GM23338 (cell line): ENCODE results near the gene KRTAP19-2. TPM values are rescaled to one million over a fixed set of nuclear protein-coding genes. Genes with fewer than 3 reads are reported as not detected.

Source experiments
- ATAC-seq: fragments of 200-7000 bp; cut with Tn5 transposase; 3 replicates; pipeline ENCODE4 v1.9.1; 2020
- DNase-seq: peaks from one replicate; pipeline ENCODE4 v3.0.0-alpha.2; 2015; ENCODE audit warnings: low spot score
- H2AFZ ChIP-seq: fragments of 200-600 bp; sonication (generic); 2 replicates; pipeline ENCODE4 v1.8.0; 2016; ENCODE audit warnings: antibody characterized with exemption, mild to moderate bottlenecking, moderate library complexity
- H3F3A ChIP-seq: fragments of 200-600 bp; sonication (generic); replicated peaks from 2 replicates; pipeline ENCODE4 v1.8.0; 2017; ENCODE audit warnings: antibody characterized with exemption, mixed run types, low read depth
- H3K27ac ChIP-seq: fragments of 200-600 bp; sonication (generic); 2 replicates; pipeline ENCODE4 v1.6.1; 2016; ENCODE audit warnings: low read depth
- H3K27me3 ChIP-seq: fragments of 200-600 bp; sonication (generic); 2 replicates; pipeline ENCODE4 v1.8.0; 2016; ENCODE audit warnings: mild to moderate bottlenecking, mixed run types, moderate library complexity; ENCODE audit not compliant: insufficient read depth
- H3K36me3 ChIP-seq: fragments of 200-600 bp; sonication (generic); 2 replicates; pipeline ENCODE4 v1.8.0; 2016; ENCODE audit warnings: mild to moderate bottlenecking; ENCODE audit not compliant: insufficient read depth
- H3K4me1 ChIP-seq: fragments of 200-600 bp; sonication (generic); 2 replicates; pipeline ENCODE4 v1.8.0; 2016; ENCODE audit warnings: mild to moderate bottlenecking, moderate library complexity; ENCODE audit not compliant: insufficient read depth
- H3K4me2 ChIP-seq: fragments of 200-600 bp; sonication (generic); 2 replicates; pipeline ENCODE4 v1.7.1; 2017; ENCODE audit warnings: mixed run types
- H3K4me3 ChIP-seq: fragments of 200-600 bp; sonication (generic); 2 replicates; pipeline ENCODE4 v1.6.1; 2016; ENCODE audit warnings: mixed run types
- H3K79me2 ChIP-seq: fragments of 200-600 bp; sonication (generic); replicated peaks from 2 replicates; pipeline ENCODE4 v1.8.0; 2017; ENCODE audit warnings: mild to moderate bottlenecking; ENCODE audit not compliant: insufficient read depth
- H3K9me2 ChIP-seq: fragments of 200-600 bp; sonication (generic); 2 replicates; pipeline ENCODE4 v1.8.0; 2017; ENCODE audit not compliant: insufficient read depth
- H4K20me1 ChIP-seq: fragments of 200-600 bp; sonication (generic); replicated peaks from 2 replicates; pipeline ENCODE4 v1.8.0; 2017; ENCODE audit warnings: mild to moderate bottlenecking; ENCODE audit not compliant: insufficient read depth
- H3K27ac Mint-ChIP-seq: 2 replicates; pipeline ENCODE4 v1.8.0; 2020; ENCODE audit warnings: inconsistent platforms, mild to moderate bottlenecking, moderate library complexity, mixed read lengths
- H3K27me3 Mint-ChIP-seq: 3 replicates; pipeline ENCODE4 v1.8.0; 2022; ENCODE audit warnings: low read depth, mild to moderate bottlenecking, moderate library complexity, mixed read lengths, inconsistent platforms; ENCODE audit not compliant: insufficient read depth, poor library complexity
- H3K36me3 Mint-ChIP-seq: 3 replicates; pipeline ENCODE4 v1.8.0; 2021; ENCODE audit warnings: low read depth, mild to moderate bottlenecking, inconsistent platforms, moderate library complexity, mixed read lengths
- H3K4me1 Mint-ChIP-seq: 3 replicates; pipeline ENCODE4 v1.8.0; 2020; ENCODE audit warnings: mild to moderate bottlenecking, inconsistent platforms, mixed read lengths
- H3K4me3 Mint-ChIP-seq: 3 replicates; pipeline ENCODE4 v1.8.0; 2021; ENCODE audit warnings: moderate library complexity, mild to moderate bottlenecking, inconsistent platforms, mixed read lengths
- H3K9me3 Mint-ChIP-seq: 3 replicates; pipeline ENCODE4 v1.8.0; 2020; ENCODE audit warnings: moderate library complexity, mild to moderate bottlenecking, inconsistent platforms, mixed read lengths
- CREB1 ChIP-seq: fragments of 250-450 bp; sonication (Bioruptor Pico); IDR thresholded peaks from 2 replicates; pipeline ENCODE4 v1.5.0; 2020; ENCODE audit warnings: low read depth, mild to moderate bottlenecking, moderate library complexity
- EZH2 ChIP-seq: fragments of 200-600 bp; sonication (generic); IDR thresholded peaks from one replicate; pipeline ENCODE4 v1.8.0; 2017; ENCODE audit warnings: antibody characterized with exemption, mild to moderate bottlenecking, low read depth; ENCODE audit not compliant: unreplicated experiment
- EZH2phosphoT487 ChIP-seq: fragments of 200-600 bp; sonication (generic); IDR thresholded peaks from one replicate; pipeline ENCODE4 v1.8.1; 2018; ENCODE audit warnings: antibody characterized with exemption; ENCODE audit not compliant: unreplicated experiment
- JUNB ChIP-seq: IDR thresholded peaks from one replicate; pipeline ENCODE4 v1.6.1; 2016; ENCODE audit warnings: antibody characterized with exemption; ENCODE audit not compliant: unreplicated experiment
- NANOG ChIP-seq: IDR thresholded peaks from 2 replicates; pipeline ENCODE4 v1.6.1; 2016; ENCODE audit warnings: antibody characterized with exemption, borderline replicate concordance
- POLR2AphosphoS5 ChIP-seq: IDR thresholded peaks from 2 replicates; pipeline ENCODE4 v1.6.1; 2016; ENCODE audit warnings: antibody characterized with exemption, low read depth
- STAT1 ChIP-seq: IDR thresholded peaks from one replicate; pipeline ENCODE4 v1.6.1; 2016; ENCODE audit warnings: antibody characterized with exemption; ENCODE audit not compliant: unreplicated experiment
- ZNF331 ChIP-seq: fragments of 250-450 bp; sonication (Bioruptor Pico); IDR thresholded peaks from 2 replicates; pipeline ENCODE4 v1.5.0; 2020; ENCODE audit warnings: low read depth, mild to moderate bottlenecking, moderate library complexity
- polyA plus RNA-seq: library from polyadenylated mRNA; unstranded; fragments of >200 nt; fragmentation: Nextera tagmentation; extraction: Ambion mirVana; gene quantifications from 2 replicates; pipeline ENCODE4 v1.2.1, GENCODE V29; 2016
- total RNA-seq: library from RNA; depleted of rRNA; stranded (reverse); fragments of >200 nt; shearing (Covaris generic); gene quantifications from 2 replicates; pipeline ENCODE4 v1.2.3, GENCODE V29; 2014
- TF ChIP-seq, protein P1 (sequence below): fragments of 250-450 bp; sonication (Bioruptor Pico); IDR thresholded peaks from 2 replicates; pipeline ENCODE4 v1.5.0; 2020; ENCODE audit warnings: mild to moderate bottlenecking, moderate library complexity
- TF ChIP-seq, protein P2 (sequence below), 2 experiments: fragments of 200-600 bp in 1 of 2; sonication (generic) in 1 of 2; conservative IDR thresholded peaks; 2 replicates each; pipeline versions ENCODE4 v1.5.1 to v1.6.1; 2016 to 2017; ENCODE audit warnings: antibody characterized with exemption in 2 of 2, low read depth in 2 of 2, mild to moderate bottlenecking in 2 of 2, moderate library complexity in 1 of 2

KRTAP19-2 gene
- total and polyA plus RNA-seq, 2 experiments from 2014 or later: not detected

DNA sequence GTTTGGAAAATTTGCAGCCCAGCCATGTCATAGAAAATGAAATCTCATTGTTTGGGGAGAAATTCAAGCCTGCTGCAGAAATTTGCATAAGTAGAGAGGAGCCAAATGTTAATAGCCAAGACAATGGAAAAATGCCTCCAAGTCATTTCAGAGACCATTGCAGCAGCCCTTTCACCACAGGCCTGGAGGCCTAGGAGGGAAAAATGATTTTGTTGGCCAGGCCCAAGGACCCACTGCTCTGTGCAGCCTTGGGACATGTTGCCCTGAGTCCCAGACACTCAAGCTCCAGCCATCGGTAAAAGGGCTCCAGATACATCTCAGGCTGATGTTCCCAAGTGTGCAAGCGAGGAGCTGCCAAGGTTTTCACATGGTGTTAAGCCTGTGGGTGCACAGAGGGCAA, 1.1 kb downstream of the KRTAP19-2 start:
- no peak overlapping the region for H3K27ac ChIP-seq
- H3K79me2 ChIP-seq: no peaks in the 10 kb centered on the region
- peaks cover 42% of the 10 kb centered on the region for H3K9me3 Mint-ChIP-seq
- no peak overlapping the region for H3K4me3 Mint-ChIP-seq
- no peaks in the 10 kb centered on the region for H3K4me1 ChIP-seq
- H3K27ac Mint-ChIP-seq: no peak overlapping the region
- DNase-seq: no peak
- H3K9me2 ChIP-seq: no peaks in the 10 kb centered on the region
- no peaks in the 10 kb centered on the region for H3K36me3 ChIP-seq
- no peaks in the 10 kb centered on the region for H3K27me3 ChIP-seq
- TF ChIP-seq ZNF331 (CRISPR knock-in tag) (no peak), EZH2phosphoT487 (no peak), CREB1 (CRISPR knock-in tag) (no peak), JUNB (no peak), NANOG (no peak), POLR2AphosphoS5 (no peak), STAT1 (no peak), EZH2 (no peak)
- TF ChIP-seq, protein P1, sequence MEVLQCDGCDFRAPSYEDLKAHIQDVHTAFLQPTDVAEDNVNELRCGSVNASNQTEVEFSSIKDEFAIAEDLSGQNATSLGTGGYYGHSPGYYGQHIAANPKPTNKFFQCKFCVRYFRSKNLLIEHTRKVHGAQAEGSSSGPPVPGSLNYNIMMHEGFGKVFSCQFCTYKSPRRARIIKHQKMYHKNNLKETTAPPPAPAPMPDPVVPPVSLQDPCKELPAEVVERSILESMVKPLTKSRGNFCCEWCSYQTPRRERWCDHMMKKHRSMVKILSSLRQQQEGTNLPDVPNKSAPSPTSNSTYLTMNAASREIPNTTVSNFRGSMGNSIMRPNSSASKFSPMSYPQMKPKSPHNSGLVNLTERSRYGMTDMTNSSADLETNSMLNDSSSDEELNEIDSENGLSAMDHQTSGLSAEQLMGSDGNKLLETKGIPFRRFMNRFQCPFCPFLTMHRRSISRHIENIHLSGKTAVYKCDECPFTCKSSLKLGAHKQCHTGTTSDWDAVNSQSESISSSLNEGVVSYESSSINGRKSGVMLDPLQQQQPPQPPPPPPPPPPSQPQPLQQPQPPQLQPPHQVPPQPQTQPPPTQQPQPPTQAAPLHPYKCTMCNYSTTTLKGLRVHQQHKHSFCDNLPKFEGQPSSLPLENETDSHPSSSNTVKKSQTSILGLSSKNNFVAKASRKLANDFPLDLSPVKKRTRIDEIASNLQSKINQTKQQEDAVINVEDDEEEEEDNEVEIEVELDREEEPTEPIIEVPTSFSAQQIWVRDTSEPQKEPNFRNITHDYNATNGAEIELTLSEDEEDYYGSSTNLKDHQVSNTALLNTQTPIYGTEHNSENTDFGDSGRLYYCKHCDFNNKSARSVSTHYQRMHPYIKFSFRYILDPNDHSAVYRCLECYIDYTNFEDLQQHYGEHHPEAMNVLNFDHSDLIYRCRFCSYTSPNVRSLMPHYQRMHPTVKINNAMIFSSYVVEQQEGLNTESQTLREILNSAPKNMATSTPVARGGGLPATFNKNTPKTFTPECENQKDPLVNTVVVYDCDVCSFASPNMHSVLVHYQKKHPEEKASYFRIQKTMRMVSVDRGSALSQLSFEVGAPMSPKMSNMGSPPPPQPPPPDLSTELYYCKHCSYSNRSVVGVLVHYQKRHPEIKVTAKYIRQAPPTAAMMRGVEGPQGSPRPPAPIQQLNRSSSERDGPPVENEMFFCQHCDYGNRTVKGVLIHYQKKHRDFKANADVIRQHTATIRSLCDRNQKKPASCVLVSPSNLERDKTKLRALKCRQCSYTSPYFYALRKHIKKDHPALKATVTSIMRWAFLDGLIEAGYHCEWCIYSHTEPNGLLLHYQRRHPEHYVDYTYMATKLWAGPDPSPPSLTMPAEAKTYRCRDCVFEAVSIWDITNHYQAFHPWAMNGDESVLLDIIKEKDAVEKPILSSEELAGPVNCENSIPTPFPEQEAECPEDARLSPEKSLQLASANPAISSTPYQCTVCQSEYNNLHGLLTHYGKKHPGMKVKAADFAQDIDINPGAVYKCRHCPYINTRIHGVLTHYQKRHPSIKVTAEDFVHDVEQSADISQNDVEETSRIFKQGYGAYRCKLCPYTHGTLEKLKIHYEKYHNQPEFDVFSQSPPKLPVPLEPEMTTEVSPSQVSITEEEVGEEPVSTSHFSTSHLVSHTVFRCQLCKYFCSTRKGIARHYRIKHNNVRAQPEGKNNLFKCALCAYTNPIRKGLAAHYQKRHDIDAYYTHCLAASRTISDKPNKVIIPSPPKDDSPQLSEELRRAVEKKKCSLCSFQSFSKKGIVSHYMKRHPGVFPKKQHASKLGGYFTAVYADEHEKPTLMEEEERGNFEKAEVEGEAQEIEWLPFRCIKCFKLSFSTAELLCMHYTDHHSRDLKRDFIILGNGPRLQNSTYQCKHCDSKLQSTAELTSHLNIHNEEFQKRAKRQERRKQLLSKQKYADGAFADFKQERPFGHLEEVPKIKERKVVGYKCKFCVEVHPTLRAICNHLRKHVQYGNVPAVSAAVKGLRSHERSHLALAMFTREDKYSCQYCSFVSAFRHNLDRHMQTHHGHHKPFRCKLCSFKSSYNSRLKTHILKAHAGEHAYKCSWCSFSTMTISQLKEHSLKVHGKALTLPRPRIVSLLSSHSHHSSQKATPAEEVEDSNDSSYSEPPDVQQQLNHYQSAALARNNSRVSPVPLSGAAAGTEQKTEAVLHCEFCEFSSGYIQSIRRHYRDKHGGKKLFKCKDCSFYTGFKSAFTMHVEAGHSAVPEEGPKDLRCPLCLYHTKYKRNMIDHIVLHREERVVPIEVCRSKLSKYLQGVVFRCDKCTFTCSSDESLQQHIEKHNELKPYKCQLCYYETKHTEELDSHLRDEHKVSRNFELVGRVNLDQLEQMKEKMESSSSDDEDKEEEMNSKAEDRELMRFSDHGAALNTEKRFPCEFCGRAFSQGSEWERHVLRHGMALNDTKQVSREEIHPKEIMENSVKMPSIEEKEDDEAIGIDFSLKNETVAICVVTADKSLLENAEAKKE (CRISPR knock-in tag): no peak
- TF ChIP-seq, protein P2, sequence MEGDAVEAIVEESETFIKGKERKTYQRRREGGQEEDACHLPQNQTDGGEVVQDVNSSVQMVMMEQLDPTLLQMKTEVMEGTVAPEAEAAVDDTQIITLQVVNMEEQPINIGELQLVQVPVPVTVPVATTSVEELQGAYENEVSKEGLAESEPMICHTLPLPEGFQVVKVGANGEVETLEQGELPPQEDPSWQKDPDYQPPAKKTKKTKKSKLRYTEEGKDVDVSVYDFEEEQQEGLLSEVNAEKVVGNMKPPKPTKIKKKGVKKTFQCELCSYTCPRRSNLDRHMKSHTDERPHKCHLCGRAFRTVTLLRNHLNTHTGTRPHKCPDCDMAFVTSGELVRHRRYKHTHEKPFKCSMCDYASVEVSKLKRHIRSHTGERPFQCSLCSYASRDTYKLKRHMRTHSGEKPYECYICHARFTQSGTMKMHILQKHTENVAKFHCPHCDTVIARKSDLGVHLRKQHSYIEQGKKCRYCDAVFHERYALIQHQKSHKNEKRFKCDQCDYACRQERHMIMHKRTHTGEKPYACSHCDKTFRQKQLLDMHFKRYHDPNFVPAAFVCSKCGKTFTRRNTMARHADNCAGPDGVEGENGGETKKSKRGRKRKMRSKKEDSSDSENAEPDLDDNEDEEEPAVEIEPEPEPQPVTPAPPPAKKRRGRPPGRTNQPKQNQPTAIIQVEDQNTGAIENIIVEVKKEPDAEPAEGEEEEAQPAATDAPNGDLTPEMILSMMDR (conservative IDR thresholded peaks at IDR 0.05; ENCODE audit: low read depth in 2 of 2): no peak
- no peaks in the 10 kb centered on the region for H3F3A ChIP-seq
- H2AFZ ChIP-seq: no peak overlapping the region
- H3K4me2 ChIP-seq: no peak overlapping the region
- no peak for ATAC-seq
- no peaks in the 10 kb centered on the region for H3K27me3 Mint-ChIP-seq
- no peaks in the 10 kb centered on the region for H4K20me1 ChIP-seq
- peaks cover 27% of the 10 kb centered on the region; the same call in 2 of the 3 replicates for H3K36me3 Mint-ChIP-seq
- H3K4me1 Mint-ChIP-seq: no peaks in the 10 kb centered on the region
- H3K4me3 ChIP-seq: no peak overlapping the region
